HL-60/S4 (cell line): ENCODE data around the gene KRTAP19-5.
"Not testable (repeated sequence)": the region's sequence is repeated elsewhere in the genome, so short reads cannot be mapped to it uniquely, and the experiment has no call there.

Experiments
- in situ Hi-C: fragments of 300-500 bp; cut with MboI; formaldehyde crosslinking; loops from 2 replicates; pipeline ENCODE4 v1.14.3; 2022; ENCODE audit warnings: low sequenced_read_pairs

The KRTAP19-5 gene

DNA sequence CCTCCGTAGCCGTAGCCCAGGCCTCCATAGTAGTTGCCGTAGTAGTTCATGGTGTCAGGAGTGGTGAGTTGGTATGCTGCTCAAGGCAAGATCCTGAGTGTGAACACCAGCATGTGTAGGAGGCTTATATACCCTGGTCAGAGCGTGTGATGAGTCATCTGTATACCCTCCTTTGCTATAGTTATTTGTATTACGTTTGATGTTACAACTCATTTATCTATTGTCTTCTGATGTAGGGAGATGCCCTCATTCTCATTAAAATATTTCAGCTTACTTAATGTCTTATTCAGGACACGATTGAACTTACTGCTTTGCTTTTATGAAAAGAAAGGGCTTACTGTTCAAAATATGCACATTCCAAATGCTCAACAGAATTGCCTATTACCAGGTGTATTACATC, at the start of gene KRTAP19-5:
KRTAP19-5 (minus strand) TSS at position 101 of the 400 bp plus-strand sequence; CDS start at position 50, 51 bp downstream.
- in situ Hi-C loops: no loop called here

GRCh38 chr21:30541764-30542163, 39.8 kb upstream of the KRTAP19-5 start, which contains the start of gene KRTAP19-6:
TSS of gene KRTAP19-6 (minus strand) at chr21:30541864. CDS start at chr21:30541833, 31 bp downstream.
- in situ Hi-C loops: no loop called here

- in situ Hi-C loops: no loop called here
These were observed 16.9 kb upstream of the KRTAP19-5 start for GRCh38 chr21:30518876-30519275.

DNA sequence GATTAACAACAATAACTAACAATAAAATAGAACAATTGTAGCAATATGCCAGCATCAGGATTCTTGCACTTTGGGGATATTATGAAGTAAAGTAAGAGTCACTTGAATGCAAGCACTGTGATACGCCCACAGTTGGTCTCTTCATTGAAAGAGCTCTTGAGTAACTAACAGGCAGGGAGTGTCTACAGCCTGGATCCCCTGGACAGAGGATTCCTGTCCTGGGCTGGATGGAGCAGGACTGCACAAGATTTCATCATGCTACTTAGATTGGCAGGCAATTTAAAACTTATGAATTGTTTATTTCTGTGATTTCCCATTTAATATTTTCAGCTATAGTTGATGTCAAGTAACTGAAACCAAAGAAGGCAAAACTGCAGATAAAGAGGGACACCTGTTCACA, 13.7 kb upstream of the KRTAP19-5 start:
- in situ Hi-C loops: no loop called here

DNA sequence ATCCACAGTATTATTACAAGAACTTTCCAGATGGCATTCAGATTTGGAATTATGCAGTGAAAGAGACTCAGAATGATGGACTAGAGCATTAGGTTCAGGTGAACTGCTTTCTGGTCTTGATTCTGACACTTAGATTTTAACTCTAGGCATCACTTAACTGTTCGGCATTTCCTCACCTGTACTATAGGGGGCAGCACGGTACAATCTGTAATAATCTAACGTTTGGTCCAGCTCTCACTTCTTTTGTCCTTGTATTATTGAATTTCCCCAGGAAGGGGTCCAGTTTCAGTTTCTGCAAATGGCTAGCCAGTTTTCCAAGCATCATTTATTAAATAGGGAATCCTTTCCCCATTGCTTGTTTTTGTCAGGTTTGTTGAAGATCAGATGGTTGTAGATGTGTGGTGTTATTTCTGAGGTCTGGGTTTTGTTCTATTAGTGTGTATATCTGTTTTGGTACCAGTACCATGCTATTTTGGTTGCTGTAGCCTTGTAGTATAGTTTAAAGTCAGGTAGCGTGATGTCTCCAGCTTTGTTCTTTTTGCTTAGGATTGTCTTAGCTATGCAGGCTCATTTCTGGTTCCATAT, 3.8 kb upstream of the KRTAP19-5 start:
- in situ Hi-C loops: not testable (repeated sequence)

- in situ Hi-C loops: no loop called here
These were observed 4.9 kb downstream of the KRTAP19-5 start, which contains the start of gene KRTAP19-4 for GRCh38 chr21:30497065-30497464. TSS of gene KRTAP19-4 (minus strand) at chr21:30497165. CDS start at chr21:30497110, 55 bp downstream.

DNA sequence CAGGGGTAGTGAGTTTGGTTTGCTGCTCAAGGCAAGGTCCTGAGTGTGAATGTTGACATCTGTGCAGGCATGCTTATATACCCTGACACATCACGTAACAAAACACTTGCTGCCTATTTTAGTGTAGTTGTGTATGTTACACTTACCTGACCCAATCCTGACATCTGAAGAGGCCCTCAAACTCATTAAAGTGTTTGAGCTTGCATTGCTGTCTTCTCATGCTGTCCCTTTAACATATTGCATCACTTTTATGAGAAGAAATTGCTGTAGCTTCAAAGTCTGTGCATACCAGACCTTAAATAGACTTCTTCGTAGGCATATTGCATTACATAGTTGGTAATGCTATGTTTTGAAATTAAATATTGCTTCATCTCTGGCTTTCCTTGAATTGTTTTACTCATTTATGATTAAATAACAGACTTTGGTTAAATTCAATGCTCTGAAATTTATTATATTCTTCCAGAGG, 9.9 kb downstream of the KRTAP19-5 start, which contains the start of gene KRTAP19-3:
KRTAP19-3 (minus strand) TSS at position 51 of the 466 bp plus-strand sequence. CDS start 56 bp downstream, outside the sequence.
- in situ Hi-C loops: no loop called here

DNA sequence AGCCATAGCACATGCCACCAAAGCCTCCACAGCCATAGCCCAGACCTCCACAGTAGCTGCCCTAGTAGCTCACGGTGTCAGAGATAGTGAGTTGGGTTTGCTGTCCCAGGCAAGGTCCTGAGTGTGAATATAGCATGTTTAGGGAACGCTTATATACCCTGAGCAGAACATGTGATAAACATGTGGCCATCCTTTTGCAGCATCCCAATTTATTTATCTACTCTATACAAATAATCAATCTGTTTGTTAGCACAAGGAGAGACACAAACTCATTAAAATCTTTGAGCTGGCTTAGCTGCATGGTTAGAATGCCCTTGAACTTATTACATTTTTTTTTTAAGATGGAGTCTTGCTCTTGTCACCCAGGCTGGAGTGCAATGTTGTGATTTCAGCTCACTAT, 14.6 kb downstream of the KRTAP19-5 start, which contains the start of gene KRTAP19-2:
KRTAP19-2 (minus strand) TSS at position 101 of the 400 bp plus-strand sequence; CDS start at position 13, 88 bp downstream.
- in situ Hi-C loops: no loop called here

DNA sequence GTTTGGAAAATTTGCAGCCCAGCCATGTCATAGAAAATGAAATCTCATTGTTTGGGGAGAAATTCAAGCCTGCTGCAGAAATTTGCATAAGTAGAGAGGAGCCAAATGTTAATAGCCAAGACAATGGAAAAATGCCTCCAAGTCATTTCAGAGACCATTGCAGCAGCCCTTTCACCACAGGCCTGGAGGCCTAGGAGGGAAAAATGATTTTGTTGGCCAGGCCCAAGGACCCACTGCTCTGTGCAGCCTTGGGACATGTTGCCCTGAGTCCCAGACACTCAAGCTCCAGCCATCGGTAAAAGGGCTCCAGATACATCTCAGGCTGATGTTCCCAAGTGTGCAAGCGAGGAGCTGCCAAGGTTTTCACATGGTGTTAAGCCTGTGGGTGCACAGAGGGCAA, 15.8 kb downstream of the KRTAP19-5 start:
- in situ Hi-C loops: no loop called here

- in situ Hi-C loops: no loop called here
These were observed 19.8 kb downstream of the KRTAP19-5 start for GRCh38 chr21:30482130-30482529.

DNA sequence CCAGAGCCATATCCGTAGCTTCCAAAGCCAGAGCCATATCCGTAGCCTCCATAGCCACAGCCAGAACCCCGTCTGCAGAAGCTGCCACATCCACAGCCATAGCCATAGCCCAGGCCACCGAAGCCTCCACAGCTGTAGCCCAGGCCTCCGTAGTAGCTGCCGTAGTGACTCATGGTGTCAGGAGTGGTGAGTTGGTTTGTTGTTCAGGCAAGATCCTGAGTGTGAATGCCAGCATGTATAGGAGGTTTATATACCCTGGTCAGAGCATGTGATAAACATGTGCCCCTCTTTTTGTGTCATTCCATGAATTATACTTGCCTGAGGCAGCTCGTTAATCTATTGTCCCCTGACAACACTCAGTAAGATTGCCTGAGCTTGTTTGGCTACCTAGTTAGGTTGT, 21.8 kb downstream of the KRTAP19-5 start, which contains the start of gene KRTAP19-1:
KRTAP19-1 (minus strand) TSS at position 223 of the 400 bp plus-strand sequence; CDS start at position 173, 50 bp downstream.
- in situ Hi-C loops: no loop called here

- in situ Hi-C loops: no loop called here
These were observed 22.7 kb downstream of the KRTAP19-5 start for GRCh38 chr21:30479259-30479658.

DNA sequence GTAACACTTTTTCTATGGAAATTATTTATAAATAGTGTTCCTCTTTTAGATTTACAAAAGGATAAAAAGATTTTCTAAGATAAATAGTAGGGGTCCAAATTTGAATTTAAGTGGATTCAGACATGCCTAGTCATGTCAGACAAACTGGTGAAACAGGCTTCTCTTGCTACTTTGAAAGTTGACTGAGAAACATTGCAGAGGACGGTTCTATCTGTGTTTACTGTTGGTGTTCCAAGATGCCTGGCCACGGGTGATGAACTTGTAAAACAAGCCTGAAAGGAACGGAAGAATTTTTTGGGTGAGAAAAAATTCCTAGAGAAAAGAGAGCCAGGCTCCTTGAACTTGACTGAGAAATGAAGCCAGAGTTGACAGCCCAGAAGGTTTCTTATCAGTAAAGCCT, 23.9 kb downstream of the KRTAP19-5 start:
- in situ Hi-C loops: no loop called here

DNA sequence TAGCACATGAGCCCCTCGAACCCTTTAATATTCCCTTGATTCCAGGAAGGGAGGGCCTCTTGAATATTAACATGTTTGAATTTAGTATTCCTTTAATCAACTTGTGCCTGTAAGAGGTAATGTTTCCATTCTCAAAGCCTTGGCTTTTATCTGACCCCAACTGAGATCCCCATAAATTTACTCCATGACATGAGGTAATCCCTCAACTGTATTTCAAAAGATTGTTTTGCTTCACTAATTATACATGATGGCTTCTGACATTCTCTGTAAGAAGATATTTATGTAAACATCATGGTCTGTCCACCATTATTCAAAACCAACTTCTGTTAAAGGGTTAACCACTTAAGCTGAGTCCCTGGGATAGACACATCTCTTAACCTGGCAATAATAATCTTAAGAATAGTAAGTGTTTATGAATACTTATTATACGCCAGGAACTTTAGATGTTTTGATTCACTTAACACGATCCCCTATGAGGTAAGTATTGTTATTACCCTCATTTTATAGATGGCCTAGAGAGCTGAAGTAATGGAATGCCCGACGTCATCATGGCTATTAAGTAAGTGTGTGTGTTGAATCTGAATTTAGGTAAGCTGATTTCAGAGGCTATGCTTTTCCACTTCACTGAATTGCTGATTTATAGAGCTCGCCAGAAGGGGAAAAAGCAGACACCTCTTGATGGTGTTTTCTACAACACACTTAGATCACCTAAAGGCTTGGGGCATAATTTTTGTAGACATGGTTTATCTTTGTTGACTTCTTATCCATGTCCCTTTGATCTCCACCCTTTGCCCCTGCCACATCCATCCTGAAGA, 32.8 kb downstream of the KRTAP19-5 start:
- in situ Hi-C loops: no loop called here

- in situ Hi-C loops: no loop called here
These were observed 38.2 kb downstream of the KRTAP19-5 start for GRCh38 chr21:30463713-30464112.
